Astrocyte of the spinal cord (primary cell): ENCODE data around the gene GRPEL2.

Source experiments
- DNase-seq: peaks from one replicate; pipeline ENCODE4 v3.0.0; 2011; ENCODE audit warnings: low read depth, low spot score
- H3K4me3 ChIP-seq: 2 replicates; pipeline ENCODE4 v1.5.1; 2011; ENCODE audit warnings: low read depth, mild to moderate bottlenecking, low read length, moderate library complexity
- in situ Hi-C: cut with HindIII; loops from 2 replicates; pipeline ENCODE4 v1.10.0; 2017; ENCODE audit warnings: low sequenced_read_pairs
- TF ChIP-seq, protein P1 (sequence below): IDR thresholded peaks from 2 replicates; pipeline ENCODE4 v1.5.1; 2012; ENCODE audit warnings: low read depth, mild to moderate bottlenecking, low read length, inconsistent platforms

The GRPEL2 gene

DNA sequence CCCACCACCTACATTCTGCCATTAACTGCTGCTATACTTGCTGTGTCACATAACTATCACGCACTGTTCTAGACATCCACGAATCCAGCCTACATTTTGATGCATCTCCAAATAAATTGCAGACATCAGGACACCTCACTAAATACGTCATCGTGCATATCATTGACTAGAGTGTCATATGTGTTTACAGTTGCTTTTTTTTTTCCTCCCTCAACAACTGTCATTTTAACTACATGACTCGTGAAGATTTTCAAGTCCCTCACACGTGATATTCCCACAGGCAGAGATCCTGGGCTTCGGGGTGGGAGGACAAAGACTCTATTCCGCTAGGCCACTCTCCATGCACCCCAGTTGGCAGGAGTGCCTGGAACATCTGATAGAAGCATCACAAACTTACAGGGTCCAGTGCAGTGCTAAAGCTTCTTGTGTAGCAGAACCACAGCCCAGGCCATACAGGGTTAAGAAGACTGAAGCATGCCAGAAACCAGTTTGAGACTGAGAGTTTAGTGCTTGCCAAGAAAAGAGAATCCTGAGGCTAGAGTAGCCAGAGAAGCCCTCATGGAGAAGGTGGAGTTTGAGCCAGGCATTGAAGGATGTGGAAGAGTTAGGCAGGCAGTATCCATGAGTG lies 13.7 kb downstream of the GRPEL2 start:
- TF ChIP-seq, protein P1, sequence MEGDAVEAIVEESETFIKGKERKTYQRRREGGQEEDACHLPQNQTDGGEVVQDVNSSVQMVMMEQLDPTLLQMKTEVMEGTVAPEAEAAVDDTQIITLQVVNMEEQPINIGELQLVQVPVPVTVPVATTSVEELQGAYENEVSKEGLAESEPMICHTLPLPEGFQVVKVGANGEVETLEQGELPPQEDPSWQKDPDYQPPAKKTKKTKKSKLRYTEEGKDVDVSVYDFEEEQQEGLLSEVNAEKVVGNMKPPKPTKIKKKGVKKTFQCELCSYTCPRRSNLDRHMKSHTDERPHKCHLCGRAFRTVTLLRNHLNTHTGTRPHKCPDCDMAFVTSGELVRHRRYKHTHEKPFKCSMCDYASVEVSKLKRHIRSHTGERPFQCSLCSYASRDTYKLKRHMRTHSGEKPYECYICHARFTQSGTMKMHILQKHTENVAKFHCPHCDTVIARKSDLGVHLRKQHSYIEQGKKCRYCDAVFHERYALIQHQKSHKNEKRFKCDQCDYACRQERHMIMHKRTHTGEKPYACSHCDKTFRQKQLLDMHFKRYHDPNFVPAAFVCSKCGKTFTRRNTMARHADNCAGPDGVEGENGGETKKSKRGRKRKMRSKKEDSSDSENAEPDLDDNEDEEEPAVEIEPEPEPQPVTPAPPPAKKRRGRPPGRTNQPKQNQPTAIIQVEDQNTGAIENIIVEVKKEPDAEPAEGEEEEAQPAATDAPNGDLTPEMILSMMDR = no peak
- DNase-seq = no peak
- no peak overlapping the region for H3K4me3 ChIP-seq
- in situ Hi-C loops = no loop called here

DNA sequence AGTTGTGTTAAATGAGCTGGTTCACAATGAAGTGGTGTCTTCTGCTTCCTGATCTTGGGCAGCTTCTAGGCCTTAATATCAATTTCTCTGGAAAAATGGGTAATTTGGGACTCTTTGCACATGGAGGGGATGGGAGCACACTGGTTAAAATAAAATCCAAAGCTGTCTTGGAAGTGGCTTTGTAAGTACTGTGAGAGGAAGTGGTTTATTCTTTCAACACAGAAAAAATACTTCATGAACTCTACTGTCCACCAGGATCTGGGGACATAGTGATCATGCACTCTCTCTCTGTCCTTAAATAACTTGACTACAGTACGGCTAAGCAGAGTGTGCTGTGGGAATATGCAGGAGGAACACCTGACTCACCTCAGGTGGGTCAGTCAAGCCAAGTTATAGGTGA lies 15.0 kb downstream of the GRPEL2 start:
- in situ Hi-C loops = no loop called here
- DNase-seq = no peak
- TF ChIP-seq, protein P1 = no peak
- no peak overlapping the region for H3K4me3 ChIP-seq

DNA sequence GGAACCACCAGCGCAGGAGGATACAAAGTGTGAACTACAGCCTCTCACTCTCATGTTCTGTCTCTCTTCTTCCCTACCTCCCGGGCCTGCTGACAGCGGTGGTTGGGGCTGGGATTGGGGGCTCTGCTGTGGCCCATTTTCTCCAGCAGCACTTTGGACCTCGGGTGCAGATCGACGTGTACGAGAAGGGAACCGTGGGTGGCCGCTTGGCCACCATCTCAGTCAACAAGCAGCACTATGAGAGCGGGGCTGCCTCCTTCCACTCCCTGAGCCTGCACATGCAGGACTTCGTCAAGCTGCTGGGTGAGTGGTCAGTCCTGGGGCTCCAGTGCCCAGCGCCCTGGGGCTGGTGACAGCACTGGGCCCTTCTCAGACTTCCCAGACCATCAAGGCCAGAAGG lies 17.2 kb downstream of the GRPEL2 start:
- TF ChIP-seq, protein P1 = no peak
- in situ Hi-C loops = no loop called here
- no peak overlapping the region for H3K4me3 ChIP-seq
- no peak for DNase-seq

DNA sequence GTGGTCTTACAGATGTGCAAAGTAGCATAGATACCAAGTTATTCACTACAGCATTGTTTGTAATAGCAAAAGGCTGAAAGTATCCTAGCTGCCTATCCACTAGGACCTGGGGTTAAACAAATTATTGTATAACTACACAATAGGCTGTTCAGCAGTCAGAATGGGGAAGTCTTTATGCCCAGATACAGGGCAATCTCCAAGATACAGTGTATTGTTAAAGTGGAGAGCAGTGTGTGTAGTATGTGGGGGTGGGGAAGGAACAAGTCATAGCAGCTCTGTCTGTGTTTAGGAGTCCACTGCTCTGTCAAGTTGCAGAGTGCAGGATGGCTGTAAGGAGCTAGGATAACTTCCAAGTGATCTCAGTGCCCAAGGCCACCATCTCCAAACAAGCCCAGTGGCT lies 18.1 kb downstream of the GRPEL2 start:
- H3K4me3 ChIP-seq = no peak overlapping the region
- in situ Hi-C loops = no loop called here
- no peak for DNase-seq
- TF ChIP-seq, protein P1 = no peak

DNA sequence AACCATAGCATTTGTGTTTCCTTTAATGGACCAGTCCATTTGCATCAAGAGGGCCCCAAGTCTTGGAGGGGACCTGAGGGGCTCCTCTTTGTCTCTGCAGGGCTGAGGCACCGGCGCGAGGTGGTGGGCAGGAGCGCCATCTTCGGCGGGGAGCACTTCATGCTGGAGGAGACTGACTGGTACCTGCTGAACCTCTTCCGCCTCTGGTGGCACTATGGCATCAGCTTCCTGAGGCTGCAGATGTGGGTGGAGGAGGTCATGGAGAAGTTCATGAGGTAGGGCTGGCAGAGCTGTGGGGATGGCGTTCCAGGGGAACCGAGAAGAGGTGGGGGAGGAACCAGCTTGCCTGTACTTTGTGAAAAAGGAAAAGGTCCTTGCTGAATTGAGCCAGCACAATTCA lies 18.6 kb downstream of the GRPEL2 start:
- no peak for DNase-seq
- no peak overlapping the region for H3K4me3 ChIP-seq
- TF ChIP-seq, protein P1 = no peak
- in situ Hi-C loops = no loop called here

DNA sequence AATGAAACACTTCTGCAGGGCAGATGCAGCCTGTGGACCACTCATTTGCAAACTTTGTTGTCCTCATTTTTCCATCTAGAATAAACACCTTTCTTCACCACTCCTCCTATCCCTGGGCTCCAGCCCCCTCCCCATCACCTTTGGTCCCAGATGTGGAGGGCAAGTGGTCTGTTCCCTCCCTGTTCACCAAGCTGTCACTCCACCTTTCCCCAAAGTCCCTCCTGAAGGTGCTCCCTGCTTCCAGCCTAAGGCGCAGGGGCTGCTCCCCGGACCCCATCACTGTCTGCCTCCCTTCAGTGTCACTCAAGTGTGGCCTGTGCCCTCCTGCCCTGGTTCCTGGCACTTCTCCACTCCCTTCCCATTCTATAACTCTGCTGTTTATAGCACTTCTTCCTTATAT lies 19.4 kb downstream of the GRPEL2 start:
- TF ChIP-seq, protein P1 = no peak
- DNase-seq = no peak
- in situ Hi-C loops = no loop called here
- no peak overlapping the region for H3K4me3 ChIP-seq
